ENCODE data around the gene ACVRL1.

Gene ACVRL1

GRCh38 chr12:51944608-51945233, 37.4 kb downstream of the ACVRL1 start:
- no peak for FAIRE-seq

DNA sequence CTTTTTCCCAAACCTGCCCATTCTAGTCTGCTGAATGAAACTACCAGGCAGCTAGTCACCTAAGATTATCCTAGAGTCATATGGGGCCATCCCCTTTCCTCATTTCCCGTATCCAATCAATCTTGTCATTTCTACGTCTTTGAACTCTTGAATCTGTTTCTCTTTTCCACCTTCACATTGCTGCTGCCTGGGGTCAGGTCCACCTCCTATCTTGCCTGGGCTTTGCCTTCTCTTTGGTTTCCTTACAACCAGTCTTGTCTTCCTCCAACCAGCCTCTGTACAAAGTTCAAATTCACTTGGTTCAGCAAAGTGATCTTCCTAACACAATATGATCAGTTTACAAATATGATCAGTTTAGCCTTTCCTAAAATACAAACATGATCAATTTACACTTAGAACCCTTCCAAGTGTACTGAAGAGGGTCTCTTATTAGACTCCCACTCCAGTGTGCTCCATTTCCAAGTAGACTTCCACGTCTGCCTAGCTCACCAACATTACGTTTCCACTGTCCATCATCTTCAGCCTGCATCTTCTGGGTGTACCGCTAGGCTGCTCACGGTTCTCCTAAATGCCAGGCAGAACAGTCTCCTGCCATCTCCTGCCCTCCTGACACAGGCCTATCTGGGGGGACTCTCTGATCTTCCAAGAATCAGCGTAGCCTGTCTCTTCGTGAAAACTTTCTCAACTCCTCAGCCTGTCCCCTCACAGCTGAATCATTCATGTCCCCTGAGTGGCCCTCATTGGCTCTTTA, 40.1 kb downstream of the ACVRL1 start:
- no peak for FAIRE-seq

GRCh38 chr12:51948066-51948465, 40.8 kb downstream of the ACVRL1 start:
- FAIRE-seq = no peak

DNA sequence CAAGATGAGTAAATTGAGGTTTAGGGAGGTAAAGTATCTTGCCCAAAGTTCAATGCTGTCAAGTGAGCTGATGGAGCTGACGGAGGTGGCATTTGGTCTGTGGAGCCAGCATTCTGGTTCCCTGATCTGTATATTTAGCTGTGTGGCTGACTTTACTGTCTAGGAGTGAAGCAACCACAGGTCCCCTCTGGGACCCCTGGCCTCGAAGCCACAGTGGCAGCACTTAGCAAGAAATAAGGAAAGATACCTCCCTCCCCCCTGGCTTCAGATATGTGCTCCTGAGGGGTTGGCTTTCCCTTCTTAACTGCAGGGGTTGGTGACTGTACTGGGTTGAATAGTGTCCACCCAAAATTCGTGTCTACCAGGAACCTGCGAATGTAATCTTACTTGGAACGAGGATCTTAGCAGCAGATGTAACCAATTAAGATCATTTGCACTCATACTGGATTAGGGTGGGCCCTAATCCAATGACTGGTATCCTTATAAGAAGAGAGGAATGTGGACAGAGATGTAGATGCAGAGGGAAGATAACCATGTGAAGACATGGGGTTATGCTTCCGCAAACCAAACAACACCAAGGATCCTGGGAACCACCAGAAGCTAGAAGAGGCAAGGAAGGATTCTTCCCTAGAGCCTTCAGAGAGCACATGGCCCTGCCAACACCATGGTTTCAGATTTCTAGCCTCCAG, 42.2 kb downstream of the ACVRL1 start:
- no peak for FAIRE-seq

DNA sequence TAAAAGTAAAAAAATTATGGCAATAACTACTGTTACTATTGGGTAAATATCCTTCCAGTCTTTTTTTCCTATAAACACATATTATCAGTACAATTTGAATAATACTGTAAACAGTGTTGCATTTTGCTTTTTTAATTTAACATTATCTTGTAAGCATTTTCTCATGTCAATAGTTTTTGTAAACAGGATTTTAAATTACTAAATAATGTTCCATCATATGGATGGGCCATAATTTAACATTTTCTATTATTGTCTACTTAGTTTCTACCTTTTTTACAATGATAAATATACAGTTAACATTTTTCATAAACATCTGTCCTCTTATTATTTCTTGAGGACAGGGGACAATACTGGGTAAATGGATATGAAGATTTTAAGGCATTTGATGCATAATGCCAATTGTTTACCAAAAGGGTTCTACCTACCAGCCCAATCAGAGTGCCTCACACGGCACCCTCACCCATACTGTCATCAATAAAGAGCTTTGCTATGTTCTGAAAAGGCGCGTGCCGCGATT, 43.4 kb downstream of the ACVRL1 start:
- no peak for FAIRE-seq

GRCh38 chr12:51951199-51951842, 44.0 kb downstream of the ACVRL1 start, which contains the start of gene ACVR1B:
Gene ACVR1B, plus strand, starts transcription at chr12:51951699. Its CDS starts 45 bp downstream, at chr12:51951744.
- FAIRE-seq = no peak

DNA sequence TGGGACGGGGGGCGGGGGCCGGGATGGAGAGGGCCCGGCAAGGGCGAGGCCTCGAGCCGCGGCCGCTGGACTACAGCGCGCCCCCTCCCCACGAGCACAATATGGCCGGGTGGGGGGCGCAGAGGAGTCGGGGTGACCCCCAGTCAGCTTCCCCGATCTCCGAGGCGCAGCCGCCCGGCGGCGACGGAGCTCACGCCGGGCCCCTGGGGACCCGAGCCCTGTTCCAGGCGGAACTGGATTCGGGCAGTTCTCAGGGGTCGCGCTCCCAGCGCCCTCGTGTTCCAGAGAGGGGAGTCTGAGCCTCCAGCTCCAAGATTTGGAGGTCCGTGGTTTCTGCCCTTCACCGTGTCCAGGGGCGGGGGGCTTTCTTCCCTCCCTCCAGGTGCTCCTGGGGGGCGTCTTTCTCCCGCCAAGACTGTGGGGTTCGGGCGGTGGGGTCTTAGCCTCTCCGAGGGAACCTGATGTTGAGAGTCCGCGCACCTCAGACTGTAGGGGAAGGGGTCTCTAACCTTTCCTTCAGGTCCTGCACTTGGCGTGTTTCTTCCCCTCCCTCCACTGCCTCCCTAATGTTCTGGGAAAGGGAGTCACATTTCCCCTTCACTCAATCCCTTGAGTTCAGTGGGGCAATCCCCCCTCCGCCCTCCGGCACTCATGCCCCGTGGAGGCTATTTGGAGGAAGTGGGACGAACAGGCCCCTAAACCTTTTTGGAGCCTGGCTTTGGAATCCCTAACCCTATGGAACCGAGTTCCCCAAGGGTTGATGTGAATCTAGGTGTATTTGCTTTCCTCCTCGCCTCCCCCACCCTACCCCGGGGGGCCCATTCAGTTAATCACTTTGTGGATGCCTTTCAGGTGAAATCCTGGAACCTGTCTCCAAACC, 44.8 kb downstream of the ACVRL1 start:
- FAIRE-seq = no peak

GRCh38 chr12:51953089-51953488, 45.8 kb downstream of the ACVRL1 start:
- no peak for FAIRE-seq

- no peak for FAIRE-seq
These were observed 46.6 kb downstream of the ACVRL1 start for GRCh38 chr12:51953864-51954263.

DNA sequence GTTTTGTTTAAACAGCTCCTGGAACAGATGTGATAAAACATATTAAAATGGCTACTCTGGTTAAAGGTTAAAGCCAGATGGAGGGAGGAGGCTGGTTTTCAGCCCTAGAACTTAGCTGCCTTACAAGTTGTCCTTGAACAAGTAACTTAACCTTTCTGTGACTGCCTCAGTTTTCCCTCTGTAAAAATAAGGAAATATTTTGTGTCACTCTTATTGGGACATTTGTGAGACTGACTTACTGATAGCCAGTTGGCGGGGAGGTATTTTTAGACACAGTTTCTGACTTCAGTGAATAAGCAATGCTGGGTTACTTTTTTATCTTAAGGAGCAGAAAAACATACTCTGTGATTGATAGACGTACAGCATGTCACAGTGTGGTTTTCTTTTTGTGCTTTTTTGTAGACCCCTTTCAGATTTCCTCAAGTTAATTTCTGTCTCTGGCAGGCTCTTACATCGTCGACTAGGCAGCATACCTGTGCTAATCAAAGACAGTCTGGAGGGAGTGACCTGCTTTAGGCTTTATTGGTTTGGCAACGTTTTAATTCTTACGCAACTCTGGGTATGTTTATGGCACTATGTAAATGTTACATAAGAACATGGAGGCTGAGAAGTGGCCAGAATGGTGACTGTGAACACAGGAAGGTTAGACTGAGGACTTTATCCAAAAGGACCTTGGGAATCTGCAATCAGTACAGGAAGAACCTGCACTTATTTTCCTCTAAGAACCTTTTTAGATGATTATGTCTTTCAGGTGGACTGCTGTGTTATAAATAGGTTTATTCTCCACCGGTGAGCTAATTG, 47.5 kb downstream of the ACVRL1 start:
- peak; percentile 24 for FAIRE-seq

- FAIRE-seq = no peak
These were observed 48.4 kb downstream of the ACVRL1 start for GRCh38 chr12:51955702-51956101.

DNA sequence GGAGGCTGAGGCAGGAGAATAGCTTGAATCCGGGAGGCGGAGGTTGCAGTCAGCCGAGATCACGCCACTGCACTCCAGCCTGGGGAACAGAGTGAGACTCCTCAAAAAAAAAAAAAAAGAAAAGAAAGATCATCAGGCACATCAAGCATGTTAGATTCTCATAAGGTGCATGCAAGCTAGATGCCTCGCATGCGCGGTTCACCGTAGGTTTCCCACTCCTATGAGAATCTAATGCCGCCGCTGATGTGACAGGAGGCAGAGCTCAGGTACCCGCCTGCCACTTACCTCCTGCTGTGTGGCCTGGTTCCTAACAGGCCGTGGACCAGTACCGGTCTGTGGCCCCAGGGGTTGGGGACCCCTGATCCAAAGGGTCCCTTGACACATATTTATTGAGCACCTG, 51.2 kb downstream of the ACVRL1 start:
- FAIRE-seq = no peak

GRCh38 chr12:51959211-51959610, 51.9 kb downstream of the ACVRL1 start:
- no peak for FAIRE-seq

- no peak for FAIRE-seq
These were observed 52.6 kb downstream of the ACVRL1 start for GRCh38 chr12:51959921-51960320.

DNA sequence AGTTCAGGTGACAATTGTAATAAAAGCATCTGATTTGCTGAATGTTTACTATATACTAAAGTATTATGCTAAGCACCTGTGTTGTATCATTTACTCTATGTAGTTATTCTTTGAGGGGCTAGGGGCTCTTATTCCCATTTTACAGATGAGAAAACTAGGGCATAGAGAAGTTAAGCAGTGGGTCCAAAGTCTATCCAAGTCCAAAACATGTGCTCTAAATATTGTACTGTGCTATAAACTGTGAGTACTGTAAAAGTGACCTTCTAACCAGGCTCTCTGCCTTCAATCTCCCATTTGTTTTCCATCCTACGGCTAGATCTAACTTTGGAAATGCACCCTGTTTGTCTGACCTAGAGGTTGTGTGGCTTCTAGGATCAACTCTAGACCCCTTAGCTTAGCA, 53.2 kb downstream of the ACVRL1 start:
- no peak for FAIRE-seq

DNA sequence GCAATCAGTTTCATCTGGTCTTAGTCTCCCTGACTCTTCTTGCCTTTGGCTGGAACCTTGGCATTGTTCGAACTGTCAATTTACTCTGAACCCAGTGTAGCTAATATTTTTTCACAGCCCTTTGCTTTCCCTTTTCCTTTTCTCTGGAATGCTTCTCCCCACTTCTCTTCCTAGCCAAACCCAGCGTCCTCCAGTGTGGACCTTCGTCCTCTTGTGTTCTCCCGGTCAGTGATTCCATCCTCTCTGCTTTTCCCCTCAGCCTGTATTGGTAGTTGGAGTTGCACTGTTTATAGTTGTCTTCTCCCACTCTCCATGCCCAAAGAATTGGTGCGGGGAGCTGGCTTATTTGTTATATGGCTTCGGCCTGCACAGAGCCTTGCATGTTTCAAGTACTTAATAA, 53.6 kb downstream of the ACVRL1 start:
- FAIRE-seq = no peak

DNA sequence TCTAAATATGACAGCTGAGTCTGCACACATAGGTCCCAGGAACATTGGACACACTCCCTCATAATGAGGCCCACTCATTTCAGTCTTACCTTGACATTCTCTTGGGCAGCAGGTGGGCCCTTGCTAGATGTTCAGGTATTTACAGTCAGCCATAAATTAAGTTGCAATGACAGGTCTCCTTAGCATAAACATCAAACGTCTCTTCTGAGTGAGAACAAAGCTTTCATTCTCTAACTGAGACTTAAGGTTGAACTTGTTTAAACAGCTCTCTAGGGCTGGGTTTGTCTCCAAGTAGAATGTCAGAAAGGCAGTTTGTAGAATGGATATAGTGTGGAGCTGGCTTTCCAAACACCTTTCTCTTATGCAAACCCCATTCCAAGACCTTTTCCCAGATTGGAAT, 54.5 kb downstream of the ACVRL1 start:
- no peak for FAIRE-seq

- no peak for FAIRE-seq
These were observed 55.4 kb downstream of the ACVRL1 start for GRCh38 chr12:51962737-51963136.

- no peak for FAIRE-seq
These were observed 56.2 kb downstream of the ACVRL1 start for GRCh38 chr12:51963477-51963876.

DNA sequence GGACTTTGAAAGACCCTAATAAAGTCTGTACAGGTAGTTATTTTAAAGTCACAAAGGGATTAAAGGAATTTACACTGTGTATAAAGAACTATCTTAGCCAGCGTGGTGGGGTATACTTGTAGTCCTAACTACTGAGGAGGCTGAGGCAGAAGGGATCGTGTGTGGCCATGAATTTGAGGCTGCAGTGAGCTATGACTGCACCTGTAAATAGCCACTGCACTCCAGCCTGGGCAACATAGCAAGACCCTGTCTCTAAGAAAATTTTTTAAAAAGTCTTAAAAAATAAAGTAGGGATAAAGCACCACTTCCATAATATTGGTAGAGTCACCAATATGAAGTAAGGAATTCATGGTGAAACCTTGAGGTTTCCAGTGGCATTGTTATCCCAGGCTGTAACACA, 62.3 kb downstream of the ACVRL1 start:
- FAIRE-seq = no peak

DNA sequence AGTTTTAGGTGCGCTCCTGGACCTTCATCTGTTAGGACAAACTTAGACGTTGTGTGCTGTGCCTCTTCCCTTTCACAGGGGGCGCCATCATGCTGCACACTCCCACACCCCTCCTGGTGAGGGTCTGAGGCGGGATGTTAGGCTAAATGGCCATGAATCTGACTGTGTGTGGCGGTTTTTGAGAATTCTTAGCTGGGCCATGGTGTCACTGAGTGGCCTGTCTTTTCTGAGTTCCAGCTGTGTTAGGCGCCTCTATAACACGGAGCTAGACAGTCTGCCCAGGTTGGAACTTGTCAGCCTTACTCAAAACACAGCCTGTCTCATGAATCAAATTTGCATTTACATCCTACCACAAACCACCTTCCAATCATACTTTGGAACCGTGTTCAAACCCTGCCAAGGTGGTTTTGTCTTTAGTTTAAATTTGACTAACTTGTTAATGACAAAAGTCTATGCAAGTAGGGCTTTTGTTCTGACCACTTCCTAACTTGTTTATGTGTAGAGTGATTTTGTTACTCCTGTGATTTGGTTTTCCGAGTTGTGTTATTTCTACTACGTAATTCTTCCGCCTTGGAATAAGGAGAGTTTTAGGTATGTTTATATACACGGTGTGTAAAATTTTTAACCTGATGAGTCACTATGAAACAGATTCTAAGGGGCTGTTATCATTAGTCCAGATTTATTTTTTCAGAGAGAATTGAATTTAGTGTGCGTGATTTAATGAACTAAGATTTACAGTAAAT, 63.8 kb downstream of the ACVRL1 start:
- FAIRE-seq = no peak
